Gastroesophageal sphincter (tissue), 4 donors: ENCODE data around the gene TNNI3K. TPM values are rescaled to one million over a fixed set of nuclear protein-coding genes. Genes with fewer than 3 reads are reported as not detected.

Source experiments
- ATAC-seq: fragments of 150-250 bp; one replicate; pipeline ENCODE4 v1.9.1; 2016; ENCODE audit warnings: mild to moderate bottlenecking, moderate library complexity
- H3K27ac ChIP-seq, 4 donors: fragments of 200-600 bp; sonication (generic) in 3 of 4; 1 replicate in 3 of 4; 2 replicates in 1 of 4; pipeline ENCODE4 v1.5.1; 2016 to 2019
- H3K27me3 ChIP-seq: fragments of 200-600 bp; sonication (generic); one replicate; pipeline ENCODE4 v1.5.1; 2019
- H3K36me3 ChIP-seq, 2 donors: fragments of 200-600 bp; sonication (generic); one replicate each; pipeline ENCODE4 v1.5.1; 2019; ENCODE audit warnings: control low read depth in 1 of 2
- H3K4me1 ChIP-seq, 3 donors: fragments of 200-600 bp; sonication (generic); 1 replicate in 2 of 3; 2 replicates in 1 of 3; pipeline ENCODE4 v1.5.1; 2016 to 2019; ENCODE audit warnings: control low read depth in 2 of 3
- H3K4me3 ChIP-seq, 2 donors: fragments of 200-600 bp; sonication (generic); one replicate each; pipeline ENCODE4 v1.5.1; 2019; ENCODE audit warnings: mild to moderate bottlenecking in 1 of 2, moderate library complexity in 1 of 2
- H3K9me3 ChIP-seq, 3 donors: fragments of 200-600 bp; sonication (generic); one replicate each; pipeline ENCODE4 v1.5.1; 2017 to 2019; ENCODE audit warnings: control low read depth in 2 of 3
- CTCF ChIP-seq, 4 experiments: fragments of 200-600 bp in 2 of 4; fragments of 450-650 bp in 2 of 4; sonication (generic) in 1 of 4; IDR thresholded peaks; one replicate each; pipeline ENCODE4 v1.5.1; 2017 to 2019; ENCODE audit warnings: antibody characterized with exemption in 4 of 4, mild to moderate bottlenecking in 2 of 4, moderate library complexity in 2 of 4
- EP300 ChIP-seq: sonication (generic); formaldehyde crosslinking; IDR thresholded peaks from one replicate; pipeline ENCODE4 v1.6.1; 2017; ENCODE audit warnings: antibody characterized with exemption, mild to moderate bottlenecking
- POLR2A ChIP-seq, 2 donors: fragments of 450-650 bp; IDR thresholded peaks; one replicate each; pipeline ENCODE4 v1.6.1; 2017; ENCODE audit warnings: antibody characterized with exemption in 2 of 2, mild to moderate bottlenecking in 2 of 2, moderate library complexity in 1 of 2
- POLR2AphosphoS5 ChIP-seq: sonication (generic); formaldehyde crosslinking; IDR thresholded peaks from one replicate; pipeline ENCODE4 v1.6.1; 2017; ENCODE audit warnings: antibody characterized with exemption
- WGBS, 2 donors: methylation state at CpG; one replicate each; pipeline ENCODE4 v1.1.5; 2018; ENCODE audit warnings: low coverage in 1 of 2; 5-methylcytosine and 5-hydroxymethylcytosine counted together
- total RNA-seq, 4 donors: library from RNA; depleted of rRNA; stranded (reverse); fragments of >200 nt; gene quantifications; one replicate each; pipeline ENCODE4 v1.1.0, GENCODE V29; 2016

TNNI3K gene
- total RNA-seq, 4 donors from 2014 or later = 0.32 to 3.9 (median 2.9) TPM

- 65 to 73% methylated on average over 6 of the region's 6 CpGs for WGBS, 2 donors
- no peaks in the 10 kb centered on the region for H3K4me1 ChIP-seq
- TF ChIP-seq POLR2A (IDR thresholded peaks at IDR 0.05) (no peak), EP300 (no peak), POLR2AphosphoS5 (no peak), CTCF (IDR thresholded peaks at IDR 0.05) (no peak)
- H3K36me3 ChIP-seq = no peaks in the 10 kb centered on the region
- H3K27ac ChIP-seq = peak overlapping the region in 1 of 4 donors; percentile 9
- no peak overlapping the region for H3K4me3 ChIP-seq
- no peaks in the 10 kb centered on the region for H3K27me3 ChIP-seq
- H3K9me3 ChIP-seq = no peaks in the 10 kb centered on the region
- peak; percentile 68 for ATAC-seq
These were observed 228.8 kb downstream of the TNNI3K start for GRCh38 chr1:74464037-74464436.

GRCh38 chr1:74465193-74465681 lies 230.1 kb downstream of the TNNI3K start:
- 96% methylated on average over 4 of the region's 24 CpGs; no CpG with 5 or more reads in 1 of the 2 donors for WGBS, 2 donors
- H3K27me3 ChIP-seq = no peaks in the 10 kb centered on the region
- no peak overlapping the region for H3K27ac ChIP-seq
- H3K4me3 ChIP-seq = no peak overlapping the region
- no peak for ATAC-seq
- peaks cover 0 to 4% (median 0%) of the 10 kb centered on the region in 3 donors for H3K4me1 ChIP-seq
- TF ChIP-seq POLR2AphosphoS5 = no peak
- no peaks in the 10 kb centered on the region for H3K9me3 ChIP-seq
- no peaks in the 10 kb centered on the region for H3K36me3 ChIP-seq

- Histone ChIP-seq H3K27me3 (no peaks in the 10 kb centered on the region), H3K4me1 (peaks cover 0 to 16% (median 2%) of the 10 kb centered on the region in 3 donors), H3K9me3 (no peaks in the 10 kb centered on the region), H3K4me3 (no peak overlapping the region), H3K36me3 (no peaks in the 10 kb centered on the region), H3K27ac (no peak overlapping the region)
- 66 to 75% methylated on average over 3 of the region's 3 CpGs for WGBS, 2 donors
- TF ChIP-seq CTCF (IDR thresholded peaks at IDR 0.05) = no peak
- TF ChIP-seq EP300 = no peak
- no peak for TF ChIP-seq POLR2AphosphoS5
- TF ChIP-seq POLR2A (IDR thresholded peaks at IDR 0.05) = no peak
- ATAC-seq = no peak
These were observed 232.7 kb downstream of the TNNI3K start for GRCh38 chr1:74467786-74468377.

GRCh38 chr1:74468982-74469603 lies 233.9 kb downstream of the TNNI3K start:
- Histone ChIP-seq H3K4me3 (no peak overlapping the region), H3K27ac (no peak overlapping the region), H3K9me3 (no peaks in the 10 kb centered on the region), H3K36me3 (no peaks in the 10 kb centered on the region), H3K4me1 (peaks cover 0 to 16% (median 2%) of the 10 kb centered on the region in 3 donors), H3K27me3 (no peaks in the 10 kb centered on the region)
- WGBS, 2 donors = 19 to 22% methylated on average over 2 of the region's 2 CpGs
- TF ChIP-seq POLR2AphosphoS5 (no peak), POLR2A (IDR thresholded peaks at IDR 0.05) (no peak), EP300 (no peak), CTCF (IDR thresholded peaks at IDR 0.05) (peak; percentile 40 to 63 (median 46))
- no peak for ATAC-seq

- ATAC-seq = no peak
- WGBS, 2 donors = 11 to 18% methylated on average over 3 of the region's 3 CpGs
- no peak for TF ChIP-seq POLR2A (IDR thresholded peaks at IDR 0.05)
- peak; percentile 24 for TF ChIP-seq POLR2AphosphoS5
- no peak for TF ChIP-seq CTCF (IDR thresholded peaks at IDR 0.05)
- no peak for TF ChIP-seq EP300
These were observed 235.1 kb downstream of the TNNI3K start for GRCh38 chr1:74470251-74470650.

More at GRCh38 chr1:74470251-74470650, 235.1 kb downstream of the TNNI3K start:
- Histone ChIP-seq H3K4me3 (no peak overlapping the region), H3K27me3 (no peaks in the 10 kb centered on the region), H3K27ac (peak overlapping the region in 1 of 4 donors; percentile 35), H3K36me3 (no peaks in the 10 kb centered on the region), H3K9me3 (no peaks in the 10 kb centered on the region), H3K4me1 (peaks cover 0 to 16% (median 2%) of the 10 kb centered on the region in 3 donors)
